MG63 (cell line): ENCODE data around the gene ATOH8. TPM values are rescaled to one million over a fixed set of nuclear protein-coding genes. Genes with fewer than 3 reads are reported as not detected.

Experiments
- DNase-seq: peaks from one replicate; pipeline ENCODE4 v3.0.0-alpha.2; 2020
- H3K27me3 ChIP-seq: fragments of 250-450 bp; sonication (Bioruptor Pico); 2 replicates; pipeline ENCODE4 v1.5.1; 2020; ENCODE audit warnings: mild to moderate bottlenecking, moderate library complexity
- H3K36me3 ChIP-seq: fragments of 250-450 bp; sonication (Bioruptor Pico); 2 replicates; pipeline ENCODE4 v1.5.1; 2020; ENCODE audit warnings: mild to moderate bottlenecking, moderate library complexity
- H3K4me3 ChIP-seq: fragments of 250-450 bp; sonication (Bioruptor Pico); 2 replicates; pipeline ENCODE4 v1.5.1; 2020; ENCODE audit warnings: mild to moderate bottlenecking, moderate library complexity
- H3K9me3 ChIP-seq: fragments of 250-450 bp; sonication (Bioruptor Pico); 2 replicates; pipeline ENCODE4 v1.5.1; 2020; ENCODE audit warnings: mild to moderate bottlenecking, moderate library complexity
- total RNA-seq: library from RNA; depleted of rRNA; stranded (reverse); fragments of >200 nt; shearing (Covaris generic); gene quantifications from 2 replicates; pipeline ENCODE4 v1.2.3, GENCODE V29; 2014; ENCODE audit warnings: low replicate concordance

ATOH8 gene
- total RNA-seq, 1 experiment from 2014 or later = 43.5 TPM

- peaks cover 25% of the 10 kb centered on the region for H3K36me3 ChIP-seq
Measured at GRCh38 chr2:85794491-85795121, 40.8 kb downstream of the ATOH8 start.

GRCh38 chr2:85795331-85796045 lies 41.7 kb downstream of the ATOH8 start:
- Histone ChIP-seq H3K27me3 (no peaks in the 10 kb centered on the region), H3K4me3 (no peak overlapping the region), H3K9me3 (no peaks in the 10 kb centered on the region), H3K36me3 (peaks cover 25% of the 10 kb centered on the region)
- DNase-seq = no peak

More at GRCh38 chr2:85794491-85795121, 40.8 kb downstream of the ATOH8 start:
- no peak for DNase-seq
- H3K4me3 ChIP-seq = no peak overlapping the region
- H3K27me3 ChIP-seq = no peaks in the 10 kb centered on the region
- H3K9me3 ChIP-seq = no peaks in the 10 kb centered on the region

- Histone ChIP-seq H3K9me3 (no peaks in the 10 kb centered on the region), H3K27me3 (no peaks in the 10 kb centered on the region), H3K4me3 (no peak overlapping the region), H3K36me3 (peaks cover 22% of the 10 kb centered on the region)
- DNase-seq = no peak
Measured at GRCh38 chr2:85796046-85796340, 42.2 kb downstream of the ATOH8 start.

DNA sequence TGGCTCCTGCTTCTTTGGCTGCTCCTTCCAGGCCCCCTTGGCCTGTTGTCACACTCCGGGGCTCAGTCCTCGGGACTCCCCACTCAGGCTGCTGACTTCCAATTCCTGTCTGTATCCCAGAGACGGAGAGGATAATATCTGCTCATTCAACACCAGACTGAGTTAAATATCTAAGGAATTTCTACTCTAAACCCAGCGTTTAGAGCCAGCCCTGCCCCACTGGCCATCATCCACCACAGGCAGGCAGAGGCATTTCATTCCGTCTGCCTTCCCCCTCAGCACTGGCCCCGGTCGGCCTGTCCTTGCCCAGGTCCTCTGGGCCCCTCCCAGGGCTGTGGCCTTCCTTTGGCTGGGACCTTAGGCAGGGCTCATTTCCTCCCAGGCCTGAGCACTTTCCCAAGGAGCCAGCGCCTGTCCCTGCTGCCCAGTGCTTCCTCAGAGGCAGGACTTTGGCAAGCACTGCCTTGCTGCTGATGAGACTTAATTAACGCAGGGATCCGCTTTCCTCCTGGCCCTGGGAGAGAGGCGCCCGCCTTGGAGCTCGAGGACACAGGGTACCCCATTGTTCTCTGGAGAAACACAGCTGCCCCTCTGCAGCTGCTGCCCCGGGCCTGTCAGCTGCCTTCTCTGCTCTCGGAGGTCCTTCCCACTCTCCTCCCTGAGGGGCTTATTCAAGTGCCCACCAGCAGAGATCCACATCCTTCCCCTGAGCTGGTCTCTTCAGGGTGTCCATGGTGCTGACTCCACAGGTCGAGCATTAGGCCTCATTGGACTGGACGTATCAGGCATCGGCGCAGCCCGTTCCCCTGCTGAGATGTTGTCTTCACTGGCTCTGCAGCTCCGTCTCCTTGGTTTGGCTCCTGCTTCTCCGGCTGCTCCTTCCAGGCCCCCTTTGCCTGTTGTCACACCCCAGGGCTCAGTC lies 42.8 kb downstream of the ATOH8 start:
- peak; percentile 86 for DNase-seq
- H3K27me3 ChIP-seq = no peaks in the 10 kb centered on the region
- no peak overlapping the region for H3K4me3 ChIP-seq
- H3K36me3 ChIP-seq = peaks cover 20% of the 10 kb centered on the region
- peaks cover 5% of the 10 kb centered on the region; the same call in 1 of the 2 replicates for H3K9me3 ChIP-seq

DNA sequence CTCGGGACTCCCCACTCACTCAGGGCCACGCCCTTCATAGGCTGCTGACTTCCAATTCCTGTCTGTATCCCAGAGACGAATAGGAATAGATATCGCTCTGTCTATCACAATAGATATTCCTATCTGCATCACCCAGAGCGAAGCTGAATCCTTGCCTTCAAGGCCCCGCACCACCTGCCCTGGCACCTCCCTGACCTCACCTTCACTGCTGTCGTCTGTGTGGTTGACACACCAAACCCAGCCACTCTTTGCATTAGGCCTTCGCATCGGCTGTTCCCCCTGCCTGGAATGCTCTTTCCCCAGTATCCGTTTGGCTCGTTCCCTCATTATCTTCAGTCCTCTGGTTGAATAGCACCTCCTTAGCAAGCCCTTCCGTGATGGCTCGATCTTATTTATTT lies 43.5 kb downstream of the ATOH8 start:
- Histone ChIP-seq H3K27me3 (no peaks in the 10 kb centered on the region), H3K9me3 (peaks cover 6% of the 10 kb centered on the region; the same call in 1 of the 2 replicates), H3K36me3 (peaks cover 13% of the 10 kb centered on the region), H3K4me3 (no peak overlapping the region)
- no peak for DNase-seq

GRCh38 chr2:85797921-85798320 lies 44.1 kb downstream of the ATOH8 start:
- H3K4me3 ChIP-seq = no peak overlapping the region
- H3K27me3 ChIP-seq = no peaks in the 10 kb centered on the region
- H3K9me3 ChIP-seq = peaks cover 6% of the 10 kb centered on the region; the same call in 1 of the 2 replicates
- H3K36me3 ChIP-seq = peaks cover 12% of the 10 kb centered on the region
- peak; percentile 28 for DNase-seq

GRCh38 chr2:85799215-85799956 lies 45.6 kb downstream of the ATOH8 start:
- peak; percentile 82 for DNase-seq

DNA sequence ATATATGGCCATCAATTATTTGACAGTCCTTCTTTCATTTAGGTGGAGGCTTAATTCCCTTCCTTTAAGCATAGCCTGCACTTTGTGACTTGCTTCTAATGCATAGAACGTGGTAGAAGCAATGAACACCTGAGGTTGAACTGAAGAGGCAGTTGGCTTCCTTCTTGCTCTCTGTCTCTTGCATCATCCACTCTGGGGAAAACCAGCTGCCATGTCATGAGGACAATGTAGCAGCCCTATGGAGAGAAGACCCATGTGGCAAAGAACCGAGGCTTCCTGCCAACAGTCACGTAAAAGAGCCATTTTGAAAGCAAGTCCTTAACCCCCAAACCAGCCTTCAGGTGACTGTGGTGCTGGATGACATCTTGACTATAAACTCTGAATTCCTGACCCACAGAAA lies 46.8 kb downstream of the ATOH8 start:
- peaks cover 6% of the 10 kb centered on the region; the same call in 1 of the 2 replicates for H3K9me3 ChIP-seq
- no peaks in the 10 kb centered on the region for H3K27me3 ChIP-seq
- H3K36me3 ChIP-seq = no peaks in the 10 kb centered on the region; the same call in 1 of the 2 replicates
- DNase-seq = no peak
- H3K4me3 ChIP-seq = no peak overlapping the region

More at GRCh38 chr2:85799215-85799956, 45.6 kb downstream of the ATOH8 start:
- H3K9me3 ChIP-seq = peaks cover 6% of the 10 kb centered on the region; the same call in 1 of the 2 replicates
- no peaks in the 10 kb centered on the region for H3K27me3 ChIP-seq
- no peak overlapping the region for H3K4me3 ChIP-seq
- peaks cover under 1% of the 10 kb centered on the region; the same call in 1 of the 2 replicates for H3K36me3 ChIP-seq

- no peak for DNase-seq
- H3K36me3 ChIP-seq = no peaks in the 10 kb centered on the region; the same call in 1 of the 2 replicates
- H3K9me3 ChIP-seq = peaks cover 6% of the 10 kb centered on the region; the same call in 1 of the 2 replicates
- H3K27me3 ChIP-seq = no peaks in the 10 kb centered on the region
- no peak overlapping the region for H3K4me3 ChIP-seq
Measured at GRCh38 chr2:85801871-85802270, 48.1 kb downstream of the ATOH8 start.

- DNase-seq = no peak
- H3K27me3 ChIP-seq = no peaks in the 10 kb centered on the region
- no peaks in the 10 kb centered on the region; the same call in 1 of the 2 replicates for H3K36me3 ChIP-seq
Measured at GRCh38 chr2:85802354-85803103, 48.7 kb downstream of the ATOH8 start.

GRCh38 chr2:85803704-85804425 lies 50.1 kb downstream of the ATOH8 start:
- Histone ChIP-seq H3K27me3 (no peaks in the 10 kb centered on the region), H3K4me3 (no peak overlapping the region), H3K9me3 (peaks cover 6% of the 10 kb centered on the region; the same call in 1 of the 2 replicates), H3K36me3 (no peaks in the 10 kb centered on the region; the same call in 1 of the 2 replicates)
- no peak for DNase-seq

More at GRCh38 chr2:85802354-85803103, 48.7 kb downstream of the ATOH8 start:
- no peak overlapping the region for H3K4me3 ChIP-seq
- peaks cover 6% of the 10 kb centered on the region; the same call in 1 of the 2 replicates for H3K9me3 ChIP-seq

DNA sequence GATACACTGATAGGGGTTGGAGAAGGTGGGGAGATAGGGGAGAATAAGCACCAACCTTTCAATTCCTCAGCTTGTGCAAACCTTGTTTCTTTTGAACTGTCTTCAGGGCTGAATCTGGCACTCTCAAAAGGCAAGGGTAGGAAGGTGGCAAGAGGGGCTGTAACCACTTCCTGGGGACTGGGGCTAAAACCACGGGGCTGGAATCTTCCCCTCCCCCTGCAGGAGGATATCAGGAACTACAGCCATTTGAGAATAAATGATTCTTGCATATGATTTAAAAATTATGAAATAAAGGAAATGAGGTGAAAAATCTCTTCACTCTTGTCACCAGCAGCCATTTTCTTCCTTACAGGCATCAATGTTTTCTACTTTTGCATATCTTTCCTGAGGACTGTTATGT lies 50.8 kb downstream of the ATOH8 start:
- H3K27me3 ChIP-seq = no peaks in the 10 kb centered on the region
- DNase-seq = no peak
- peaks cover 6% of the 10 kb centered on the region; the same call in 1 of the 2 replicates for H3K9me3 ChIP-seq
- H3K4me3 ChIP-seq = no peak overlapping the region
- no peaks in the 10 kb centered on the region; the same call in 1 of the 2 replicates for H3K36me3 ChIP-seq

GRCh38 chr2:85806358-85807118 lies 52.7 kb downstream of the ATOH8 start:
- peaks cover 1% of the 10 kb centered on the region; the same call in 1 of the 2 replicates for H3K9me3 ChIP-seq
- H3K4me3 ChIP-seq = no peak overlapping the region
- no peaks in the 10 kb centered on the region for H3K27me3 ChIP-seq
- no peak for DNase-seq
- H3K36me3 ChIP-seq = no peaks in the 10 kb centered on the region

DNA sequence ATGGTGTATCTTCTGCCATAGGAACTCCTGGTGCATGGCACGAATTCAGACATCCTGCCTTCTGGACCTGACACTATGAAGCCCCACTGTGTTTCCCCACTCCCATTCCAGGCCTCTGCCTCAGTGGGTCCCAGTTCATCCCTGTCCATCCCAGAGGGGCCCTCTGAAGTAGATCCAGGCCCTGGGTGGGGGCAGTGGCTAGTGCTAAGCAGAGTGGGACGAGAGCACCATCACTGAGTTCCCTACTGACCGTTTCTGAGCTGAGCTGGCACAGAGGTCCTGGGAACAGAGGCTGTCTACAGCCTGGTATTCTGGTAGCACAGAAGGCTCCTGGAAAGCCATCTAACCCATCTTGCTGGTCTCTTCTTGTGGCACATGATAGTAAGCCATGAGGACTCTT lies 54.0 kb downstream of the ATOH8 start:
- DNase-seq = no peak
- H3K4me3 ChIP-seq = no peak overlapping the region
- H3K36me3 ChIP-seq = no peaks in the 10 kb centered on the region
- no peaks in the 10 kb centered on the region for H3K9me3 ChIP-seq
- H3K27me3 ChIP-seq = no peaks in the 10 kb centered on the region
